Activated CD8-positive, alpha-beta memory T cell treated with anti-CD3 and anti-CD28 coated beads for 4 hours (primary cell): ENCODE data around the gene PRR16.
"Not testable (repeated sequence)": the region's sequence is repeated elsewhere in the genome, so short reads cannot be mapped to it uniquely, and the experiment has no call there.

ENCODE experiments used
- DNase-seq, 2 donors: peaks; one replicate each; pipeline ENCODE4 v3.0.0-alpha.2; 2020; ENCODE audit warnings: low read depth in 2 of 2

Gene PRR16

GRCh38 chr5:120644516-120644915 is 180.4 kb downstream of the PRR16 start:
- DNase-seq, result no peak

- DNase-seq, result no peak
Observed at GRCh38 chr5:120655828-120656435, 191.8 kb downstream of the PRR16 start.

- DNase-seq, result no peak
Observed at GRCh38 chr5:120657104-120657503, 193.0 kb downstream of the PRR16 start.

- DNase-seq, result no peak
Observed at GRCh38 chr5:120677481-120677880, 213.4 kb downstream of the PRR16 start.

- DNase-seq, result no peak
Observed at GRCh38 chr5:120678279-120678678, 214.2 kb downstream of the PRR16 start.

- DNase-seq, result no peak
Observed at GRCh38 chr5:120682851-120683250, 218.8 kb downstream of the PRR16 start.

- no peak for DNase-seq
Observed at GRCh38 chr5:120683580-120683979, 219.5 kb downstream of the PRR16 start.

GRCh38 chr5:120684213-120684612 is 220.1 kb downstream of the PRR16 start:
- no peak for DNase-seq

- DNase-seq, result no peak
Observed at GRCh38 chr5:120684749-120685415, 220.8 kb downstream of the PRR16 start.

GRCh38 chr5:120690621-120691407 is 226.7 kb downstream of the PRR16 start:
- DNase-seq, result no peak

GRCh38 chr5:120692325-120692724 is 228.2 kb downstream of the PRR16 start:
- DNase-seq, result no peak

- no peak for DNase-seq
Observed at GRCh38 chr5:120695368-120695880, 231.3 kb downstream of the PRR16 start.

GRCh38 chr5:120697147-120697546 is 233.0 kb downstream of the PRR16 start:
- DNase-seq, result no peak

GRCh38 chr5:120697670-120698327 is 233.7 kb downstream of the PRR16 start:
- not testable (repeated sequence) for DNase-seq

GRCh38 chr5:120700653-120701052 is 236.6 kb downstream of the PRR16 start:
- not testable (repeated sequence) for DNase-seq

GRCh38 chr5:120702817-120703538 is 238.9 kb downstream of the PRR16 start:
- DNase-seq, result not testable (repeated sequence)

- no peak for DNase-seq
Observed at GRCh38 chr5:120703918-120704587, 240.0 kb downstream of the PRR16 start.

GRCh38 chr5:120706877-120707276 is 242.8 kb downstream of the PRR16 start:
- no peak for DNase-seq

- no peak for DNase-seq
Observed at GRCh38 chr5:120717381-120717780, 253.3 kb downstream of the PRR16 start.

- DNase-seq, result no peak
Observed at GRCh38 chr5:120730214-120730613, 266.1 kb downstream of the PRR16 start.

- DNase-seq, result no peak
Observed at GRCh38 chr5:120734033-120734432, 269.9 kb downstream of the PRR16 start.
